ENCODE measurements around the gene MAMDC4. TPM values are rescaled to one million over a fixed set of nuclear protein-coding genes. Genes with fewer than 3 reads are reported as not detected.
"Not testable (repeated sequence)": the region's sequence is repeated elsewhere in the genome, so short reads cannot be mapped to it uniquely, and the experiment has no call there.

Gene MAMDC4
- total RNA-seq, 1 experiment from 2014 or later = 6.3 TPM

DNA sequence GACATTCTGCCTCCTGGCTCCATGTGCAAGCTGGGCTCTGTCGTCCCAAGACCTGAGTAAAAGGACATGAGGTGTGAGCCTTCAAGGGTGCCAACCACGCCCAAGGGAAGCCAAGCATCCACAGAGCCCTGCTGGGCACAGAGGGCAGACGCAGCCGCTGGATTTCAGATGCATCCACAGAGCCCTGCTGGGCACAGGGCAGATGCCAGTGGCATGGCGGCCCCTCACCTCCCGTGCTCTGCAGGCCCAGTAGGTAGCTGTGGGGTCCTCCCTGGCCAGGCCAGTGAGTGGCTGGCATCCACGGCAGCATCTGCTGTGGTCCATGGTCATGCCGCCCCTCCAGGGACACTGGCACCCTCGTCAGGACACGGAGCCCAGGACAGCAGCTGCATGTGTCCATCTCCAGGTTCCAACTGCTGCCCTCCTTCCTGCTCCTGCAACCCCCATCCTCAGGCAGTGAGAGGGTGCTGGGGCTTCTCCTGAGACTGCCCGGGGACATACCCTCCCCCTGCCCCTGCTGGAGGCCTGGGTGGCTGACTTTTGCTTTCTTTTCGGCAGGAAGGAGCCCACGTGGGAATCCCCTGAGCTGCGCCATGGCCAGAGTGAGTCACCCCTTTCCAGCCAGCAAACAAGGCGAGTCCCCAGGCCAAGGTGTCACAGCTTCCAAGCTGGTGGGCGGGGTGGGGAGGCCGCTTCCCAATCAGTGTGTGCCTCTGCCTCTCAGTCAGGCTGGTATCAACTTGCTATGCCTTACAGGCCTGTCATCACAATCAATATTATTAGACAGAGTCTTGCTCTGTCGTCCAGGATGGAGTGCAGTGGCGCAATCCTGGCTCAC, 30.2 kb downstream of the MAMDC4 start:
- TF ChIP-seq SIN3A (IDR thresholded peaks at IDR 0.05; ENCODE audit: borderline replicate concordance, insufficient read depth, low read depth, low read length) (no peak), POLR2AphosphoS5 (IDR thresholded peaks at IDR 0.05; ENCODE audit: low read depth, low read length) (peak; percentile 14; the same call in 1 of the 2 replicates)
- Histone ChIP-seq H3K36me3 (ENCODE audit: control insufficient read depth, insufficient read depth, low read length) (no peaks in the 10 kb centered on the region; the same call in 1 of the 2 replicates), H3K27ac (ENCODE audit: low read length) (peak overlapping the region; percentile 75), H3K9me3 (ENCODE audit: control insufficient read depth, insufficient read depth, low read depth, low read length) (no peaks in the 10 kb centered on the region), H3K27me3 (ENCODE audit: control insufficient read depth, insufficient read depth, low read length) (no peaks in the 10 kb centered on the region), H3K4me3 (ENCODE audit: low read depth in 2 of 2, low read length in 2 of 2) (peak overlapping the region; percentile 5 to 40; a peak in 2 of 4 replicates), H3K4me1 (ENCODE audit: control insufficient read depth, insufficient read depth, low read length) (peaks cover 29% of the 10 kb centered on the region)
- intact Hi-C loops (cut with micrococcal nuclease; ENCODE audit: unreplicated experiment) = no loop called here
- in situ Hi-C loops (cut with HindIII; ENCODE audit: low pct_unique_long_range_greater_than_20kb, low sequenced_read_pairs) = no loop called here
- POLR2A ChIA-PET = interaction anchor here (0.9 kb wide), 1 partner anchor 10 kb away, joined by 8 read pairs; no protein-coding TSS in a partner anchor
- BruUV-seq (replicated peaks) = no TSS peak
- ATAC-seq = peak; percentile 76
- CTCF ChIA-PET = interaction anchor here (0.7 to 1.1 kb wide), 2 partner anchors 17 to 28 kb away, joined by 3 read pairs; no protein-coding TSS in a partner anchor
- peak; percentile 41 for DNase-seq (ENCODE audit: low read depth, low spot score)

- POLR2A ChIA-PET = interaction anchor here (0.9 kb wide), 1 partner anchor 10 kb away, joined by 8 read pairs; no protein-coding TSS in a partner anchor
- H3K9me3 ChIP-seq (ENCODE audit: control insufficient read depth, insufficient read depth, low read depth, low read length); intact Hi-C loops (cut with micrococcal nuclease; ENCODE audit: unreplicated experiment); BruUV-seq (replicated peaks); H3K36me3 ChIP-seq (ENCODE audit: control insufficient read depth, insufficient read depth, low read length); H3K27me3 ChIP-seq (ENCODE audit: control insufficient read depth, insufficient read depth, low read length); in situ Hi-C loops (cut with HindIII; ENCODE audit: low pct_unique_long_range_greater_than_20kb, low sequenced_read_pairs); ATAC-seq; DNase-seq (ENCODE audit: low read depth, low spot score): not testable (repeated sequence)
- Histone ChIP-seq H3K27ac (ENCODE audit: low read length) (peak overlapping the region; percentile 75), H3K4me1 (ENCODE audit: control insufficient read depth, insufficient read depth, low read length) (peaks cover 29% of the 10 kb centered on the region), H3K4me3 (ENCODE audit: low read depth in 2 of 2, low read length in 2 of 2) (peak overlapping the region in 1 of 2 experiments; percentile 40; a peak in 2 of 4 replicates)
- CTCF ChIA-PET = interaction anchor here (0.7 to 1.1 kb wide), 2 partner anchors 16 to 17 kb away, joined by 3 to 8 read pairs; no protein-coding TSS in a partner anchor
Observed at GRCh38 chr9:136882947-136883283, 30.8 kb downstream of the MAMDC4 start.

GRCh38 chr9:136883670-136884069, 31.5 kb downstream of the MAMDC4 start:
- H3K27ac ChIP-seq (ENCODE audit: low read length) = peak overlapping the region; percentile 75; the same call in 1 of the 2 replicates
- peaks cover 29% of the 10 kb centered on the region for H3K4me1 ChIP-seq (ENCODE audit: control insufficient read depth, insufficient read depth, low read length)
- BruUV-seq (replicated peaks); intact Hi-C loops (cut with micrococcal nuclease; ENCODE audit: unreplicated experiment); POLR2A ChIA-PET; DNase-seq (ENCODE audit: low read depth, low spot score); ATAC-seq; H3K4me3 ChIP-seq (ENCODE audit: low read depth in 2 of 2, low read length in 2 of 2); in situ Hi-C loops (cut with HindIII; ENCODE audit: low pct_unique_long_range_greater_than_20kb, low sequenced_read_pairs); H3K27me3 ChIP-seq (ENCODE audit: control insufficient read depth, insufficient read depth, low read length); H3K36me3 ChIP-seq (ENCODE audit: control insufficient read depth, insufficient read depth, low read length); H3K9me3 ChIP-seq (ENCODE audit: control insufficient read depth, insufficient read depth, low read depth, low read length): not testable (repeated sequence)
- CTCF ChIA-PET = interaction anchor here (0.7 kb wide), 2 partner anchors 16 to 22 kb away, joined by 3 to 8 read pairs; no protein-coding TSS in a partner anchor

DNA sequence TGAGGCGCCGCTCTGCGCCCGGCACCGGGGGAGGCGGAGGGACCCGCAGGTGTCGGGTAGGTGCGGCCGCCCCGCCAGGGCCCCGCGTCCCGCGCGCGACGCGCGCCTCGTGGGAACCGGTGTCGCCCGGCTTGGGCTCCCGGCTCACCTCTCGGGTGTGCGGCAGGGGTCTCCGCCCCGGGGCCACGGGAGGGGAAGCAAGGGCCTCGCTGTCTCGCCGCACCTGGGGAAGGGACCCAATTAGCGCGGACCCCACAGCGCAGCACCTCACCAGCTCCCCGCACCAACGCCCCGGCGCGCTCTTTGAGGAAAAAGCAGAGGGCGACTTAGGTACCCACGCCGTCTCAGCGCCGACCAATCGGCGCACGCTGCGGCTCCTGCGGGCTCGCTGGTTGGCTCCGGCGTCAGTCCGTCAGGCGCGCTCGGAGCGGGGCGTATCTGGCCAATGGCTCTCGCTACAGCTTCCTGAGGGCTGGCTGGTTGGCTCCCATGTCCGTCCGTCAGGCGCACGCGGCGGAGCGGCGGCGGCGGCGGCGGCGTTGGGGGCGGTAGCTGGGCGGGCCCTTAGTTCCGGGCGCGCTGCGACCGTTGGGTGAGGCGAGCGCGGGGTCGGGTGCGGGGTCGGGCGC, 33.9 kb downstream of the MAMDC4 start, which contains the start of gene TRAF2:
TRAF2 (plus strand) TSS at position 567 of the 629 bp plus-strand sequence. CDS start 12,225 bp downstream, outside the sequence.
- Histone ChIP-seq H3K4me1 (ENCODE audit: control insufficient read depth, insufficient read depth, low read length) (peaks cover 29% of the 10 kb centered on the region), H3K36me3 (ENCODE audit: control insufficient read depth, insufficient read depth, low read length) (no peaks in the 10 kb centered on the region; the same call in 1 of the 2 replicates), H3K27ac (ENCODE audit: low read length) (peak within 1 kb of the TSS; percentile 86), H3K9me3 (ENCODE audit: control insufficient read depth, insufficient read depth, low read depth, low read length) (no peaks in the 10 kb centered on the region), H3K4me3 (ENCODE audit: low read depth in 2 of 2, low read length in 2 of 2) (peak within 1 kb of the TSS; percentile 73 to 80), H3K27me3 (ENCODE audit: control insufficient read depth, insufficient read depth, low read length) (no peaks in the 10 kb centered on the region)
- ChIA-PET POLR2A (interaction anchor here (0.6 kb wide), 1 partner anchor 20 kb away, joined by 4 read pairs; the partner anchor contains the start of gene EDF1), CTCF (no interaction called here)
- peak; percentile 93 for DNase-seq (ENCODE audit: low read depth, low spot score)
- in situ Hi-C loops (cut with HindIII; ENCODE audit: low pct_unique_long_range_greater_than_20kb, low sequenced_read_pairs) = no loop called here
- intact Hi-C loops (cut with micrococcal nuclease; ENCODE audit: unreplicated experiment) = no loop called here
- peak; percentile 89 for ATAC-seq
- no TSS peak for BruUV-seq (replicated peaks)
- no peak for TF ChIP-seq REST (IDR thresholded peaks at IDR 0.05; ENCODE audit: insufficient read depth in 1 of 2, low read depth in 2 of 2, low read length in 1 of 2)
- peak; percentile 52; the same call in 1 of the 2 replicates for TF ChIP-seq TCF7L2 (IDR thresholded peaks at IDR 0.05; ENCODE audit: low read depth, low read length)
- peak; percentile 24; the same call in 1 of the 2 replicates for TF ChIP-seq SIN3A (IDR thresholded peaks at IDR 0.05; ENCODE audit: borderline replicate concordance, insufficient read depth, low read depth, low read length)
- TF ChIP-seq POLR2AphosphoS5 (IDR thresholded peaks at IDR 0.05; ENCODE audit: low read depth, low read length) = peak; percentile 83; the same call in 1 of the 2 replicates
